K562 (cell line): ENCODE data around the gene SLC10A3. TPM values are rescaled to one million over a fixed set of nuclear protein-coding genes. Genes with fewer than 3 reads are reported as not detected.

Experiments
- BRF1 ChIP-seq: IDR thresholded peaks from 3 replicates; pipeline ENCODE4 v1.6.1; 2011; ENCODE audit warnings: borderline replicate concordance, mild to moderate bottlenecking; ENCODE audit not compliant: insufficient read length; ENCODE audit errors: extremely low read depth
- CGGBP1 ChIP-seq: fragments of 250-450 bp; sonication (Bioruptor Pico); IDR thresholded peaks from 2 replicates; pipeline ENCODE4 v1.9.0; 2021; ENCODE audit warnings: mild to moderate bottlenecking
- CREM ChIP-seq: IDR thresholded peaks from 2 replicates; pipeline ENCODE4 v1.6.1; 2014; ENCODE audit warnings: antibody characterized with exemption, low read depth
- FOXJ3 ChIP-seq: sonication (generic); formaldehyde crosslinking; IDR thresholded peaks from 2 replicates; pipeline ENCODE4 v1.4.0; 2020; ENCODE audit warnings: mild to moderate bottlenecking, missing genetic modification reagents
- KDM1A ChIP-seq, 2 experiments: fragments of 450-650 bp; IDR thresholded peaks; 2 replicates each; pipeline ENCODE4 v1.6.1; 2016; ENCODE audit warnings: mild to moderate bottlenecking in 2 of 2
- MCM5 ChIP-seq: fragments of 450-650 bp; IDR thresholded peaks from 2 replicates; pipeline ENCODE4 v1.6.1; 2016; ENCODE audit warnings: low read depth
- REST ChIP-seq, 2 experiments: fragments of 450-650 bp; formaldehyde crosslinking in 1 of 2; IDR thresholded peaks; 2 replicates each; pipeline versions ENCODE4 v1.4.0 to v1.6.1; 2014 to 2020; ENCODE audit warnings: mild to moderate bottlenecking in 2 of 2, borderline replicate concordance in 1 of 2, low read depth in 1 of 2
- SP2 ChIP-seq: IDR thresholded peaks from 2 replicates; pipeline ENCODE4 v1.6.1; 2011; ENCODE audit warnings: mild to moderate bottlenecking, low read depth, low read length, moderate library complexity; ENCODE audit not compliant: poor library complexity, severe bottlenecking; ENCODE audit errors: extremely low read depth
- STAG1 ChIP-seq: sonication (generic); formaldehyde crosslinking; IDR thresholded peaks from 2 replicates; pipeline ENCODE4 v1.5.0; 2020; ENCODE audit warnings: missing genetic modification reagents, borderline replicate concordance
- THAP12 ChIP-seq: fragments of 250-450 bp; sonication (Bioruptor Pico); IDR thresholded peaks from 2 replicates; pipeline ENCODE4 v1.9.0; 2021; ENCODE audit warnings: mild to moderate bottlenecking, inconsistent platforms
- TRIM28 ChIP-seq: fragments of 450-650 bp; IDR thresholded peaks from 2 replicates; pipeline ENCODE4 v1.6.1; 2017
- USF2 ChIP-seq: sonication (generic); formaldehyde crosslinking; IDR thresholded peaks from 2 replicates; pipeline ENCODE4 v1.5.0; 2020; ENCODE audit warnings: missing genetic modification reagents
- ZFP1 ChIP-seq: fragments of 450-650 bp; formaldehyde crosslinking; IDR thresholded peaks from 2 replicates; pipeline ENCODE4 v1.4.0; 2020; ENCODE audit warnings: mild to moderate bottlenecking, mixed read lengths
- ZNF232 ChIP-seq: sonication (generic); formaldehyde crosslinking; IDR thresholded peaks from 2 replicates; pipeline ENCODE4 v1.8.0; 2022; ENCODE audit warnings: mild to moderate bottlenecking, missing genetic modification reagents
- ZNF778 ChIP-seq: fragments of 450-650 bp; formaldehyde crosslinking; IDR thresholded peaks from 2 replicates; pipeline ENCODE4 v1.4.0; 2020; ENCODE audit warnings: mild to moderate bottlenecking, moderate library complexity
- polyA plus RNA-seq, 8 experiments: library from polyadenylated mRNA; depleted of rRNA in 4 of 8; stranded (reverse) in 5 of 8; unstranded in 3 of 8; fragments of >200 nt; fragmentation: Nextera tagmentation in 2 of 8; fragmentation: Illumina TruSeq in 1 of 8; extraction: Ambion mirVana in 2 of 8; extraction: Trizol in 1 of 8; gene quantifications; 2 replicates each; pipeline versions ENCODE4 v1.2.1 to v1.2.3, GENCODE V29; 2011 to 2014; ENCODE audit warnings: inconsistent platforms in 1 of 8, missing spikeins in 1 of 8
- total RNA-seq, 7 experiments: library from RNA; depleted of rRNA in 6 of 7; stranded (reverse); fragments of >200 nt in 6 of 7; fragmentation: Illumina TruSeq in 2 of 7; extraction: Trizol in 2 of 7; gene quantifications; 2 replicates each; pipeline versions ENCODE4 v1.2.1 to v1.2.3, GENCODE V29; 2011 to 2021; ENCODE audit warnings: low replicate concordance in 1 of 7

SLC10A3 gene
- total and polyA plus RNA-seq, 9 of the 15 experiments (the other 6 are each of a cell fraction or from before 2014, with no cell fraction given) = 5.2 to 30.6 (median 16.7) TPM

GRCh38 chrX:154490414-154491083, at the start of gene SLC10A3 (continued):
- peak; percentile 80 for TF ChIP-seq THAP12 (CRISPR knock-in tag)
- no peak for TF ChIP-seq BRF1
- TF ChIP-seq TRIM28 = no peak
- TF ChIP-seq CGGBP1 (CRISPR knock-in tag) = no peak
- TF ChIP-seq KDM1A (IDR thresholded peaks at IDR 0.05) = no peak
- TF ChIP-seq MCM5 = no peak
- no peak for TF ChIP-seq ZNF778 (CRISPR knock-in tag)
- no peak for TF ChIP-seq SP2
- TF ChIP-seq FOXJ3 (CRISPR knock-in tag) = no peak
- peak; percentile 95 for TF ChIP-seq CREM
- TF ChIP-seq STAG1 (CRISPR knock-in tag) = no peak
- TF ChIP-seq REST (IDR thresholded peaks at IDR 0.05; ENCODE audit: borderline replicate concordance) = no peak
- no peak for TF ChIP-seq REST (CRISPR knock-in tag; IDR thresholded peaks at IDR 0.05; ENCODE audit: low read depth)
- no peak for TF ChIP-seq USF2 (CRISPR knock-in tag)
- no peak for TF ChIP-seq ZNF232 (CRISPR knock-in tag)
- no peak for TF ChIP-seq ZFP1 (CRISPR knock-in tag)
